Keratinocyte (primary cell): ENCODE measurements around the gene BICD1. TPM values are rescaled to one million over a fixed set of nuclear protein-coding genes. Genes with fewer than 3 reads are reported as not detected.

Source experiments
- DNase-seq: peaks from one replicate; pipeline ENCODE4 v3.0.0-alpha.2; 2011; ENCODE audit warnings: low read depth, missing footprints, low spot score
- FAIRE-seq: peaks from 2 replicates; lab custom pipeline; 2011; peaks lifted over from hg19 to GRCh38; lab: Jason Lieb, UNC
- H2AFZ ChIP-seq: 2 replicates; pipeline ENCODE4 v1.6.0; 2012; ENCODE audit warnings: low read length, control low read depth, inconsistent platforms; ENCODE audit not compliant: control insufficient read depth
- H3K27ac ChIP-seq: 2 replicates; pipeline ENCODE4 v1.5.1; 2011; ENCODE audit warnings: low read length; ENCODE audit not compliant: control insufficient read depth, insufficient read depth
- H3K27me3 ChIP-seq: 3 replicates; pipeline ENCODE4 v1.6.0; 2011; ENCODE audit warnings: low read length; ENCODE audit not compliant: control insufficient read depth, insufficient read depth; ENCODE audit errors: extremely low read depth
- H3K36me3 ChIP-seq, 2 experiments: 2 replicates in 1 of 2; 3 replicates in 1 of 2; pipeline ENCODE4 v1.5.1; 2011; ENCODE audit warnings: low read length in 2 of 2, mild to moderate bottlenecking in 1 of 2; ENCODE audit not compliant: control insufficient read depth in 2 of 2, insufficient read depth in 2 of 2; ENCODE audit errors: extremely low read depth in 1 of 2
- H3K4me1 ChIP-seq: 3 replicates; pipeline ENCODE4 v1.5.1; 2011; ENCODE audit warnings: low read length; ENCODE audit not compliant: control insufficient read depth, insufficient read depth; ENCODE audit errors: extremely low read depth
- H3K4me2 ChIP-seq: 3 replicates; pipeline ENCODE4 v1.6.0; 2011; ENCODE audit warnings: low read depth, low read length; ENCODE audit not compliant: control insufficient read depth, insufficient read depth; ENCODE audit errors: extremely low read depth
- H3K4me3 ChIP-seq, 3 experiments: fragments of 200-600 bp in 1 of 3; sonication (generic) in 1 of 3; 2 replicates in 2 of 3; 3 replicates in 1 of 3; pipeline ENCODE4 v1.5.1; 2011 to 2016; ENCODE audit warnings: low read length in 3 of 3, mild to moderate bottlenecking in 3 of 3, control low read depth in 2 of 3, inconsistent platforms in 1 of 3, low read depth in 1 of 3, mixed read lengths in 1 of 3, mixed run types in 1 of 3, moderate library complexity in 1 of 3; ENCODE audit not compliant: control insufficient read depth in 2 of 3, insufficient read depth in 2 of 3; ENCODE audit errors: extremely low read depth in 1 of 3
- H3K79me2 ChIP-seq: 2 replicates; pipeline ENCODE4 v1.6.0; 2012; ENCODE audit warnings: low read length; ENCODE audit not compliant: control insufficient read depth, insufficient read depth
- H3K9ac ChIP-seq: 3 replicates; pipeline ENCODE4 v1.6.0; 2011; ENCODE audit warnings: low read length; ENCODE audit not compliant: control insufficient read depth, insufficient read depth; ENCODE audit errors: extremely low read depth
- H3K9me1 ChIP-seq: 3 replicates; pipeline ENCODE4 v1.6.0; 2011; ENCODE audit warnings: low read length; ENCODE audit not compliant: control insufficient read depth, insufficient read depth; ENCODE audit errors: extremely low read depth
- H3K9me3 ChIP-seq: 2 replicates; pipeline ENCODE4 v1.5.1; 2012; ENCODE audit warnings: low read depth, low read length; ENCODE audit not compliant: control insufficient read depth
- H4K20me1 ChIP-seq: 3 replicates; pipeline ENCODE4 v1.6.0; 2011; ENCODE audit warnings: low read length; ENCODE audit not compliant: control insufficient read depth, insufficient read depth; ENCODE audit errors: extremely low read depth
- EZH2 ChIP-seq: IDR thresholded peaks from one replicate; pipeline ENCODE4 v1.6.1; 2012; ENCODE audit warnings: inconsistent platforms, mild to moderate bottlenecking, low read length, moderate library complexity
- dilution Hi-C: fragments of 300-500 bp; cut with MboI; formaldehyde crosslinking; loops from one replicate; pipeline ENCODE4 v1.7.0; 2020; ENCODE audit warnings: low sequenced_read_pairs; ENCODE audit not compliant: extremely low pct_ligation_motif_present
- polyA plus RNA-seq, 5 experiments: library from polyadenylated mRNA; depleted of rRNA in 3 of 5; stranded (reverse) in 3 of 5; stranded (forward) in 1 of 5; unstranded in 1 of 5; fragments of >200 nt; gene quantifications; 1 replicate in 1 of 5; 2 replicates in 3 of 5; 3 replicates in 1 of 5; pipeline versions ENCODE4 v1.2.1 to v1.2.3, GENCODE V29; 2011 to 2012; ENCODE audit warnings: missing spikeins in 2 of 5, low read depth in 1 of 5, low replicate concordance in 1 of 5
- TF ChIP-seq, protein P1 (sequence below), 3 experiments: IDR thresholded peaks in 1 of 3; conservative IDR thresholded peaks in 1 of 3; optimal IDR thresholded peaks in 1 of 3; 2 replicates in 2 of 3; 3 replicates in 1 of 3; pipeline versions ENCODE3 to v1.5.1; 2011; ENCODE audit warnings: low read length in 3 of 3, mild to moderate bottlenecking in 3 of 3, moderate library complexity in 2 of 3, control low read depth in 1 of 3, inconsistent platforms in 1 of 3; ENCODE audit not compliant: insufficient read depth in 2 of 3; ENCODE audit errors: extremely low read depth in 1 of 3

The BICD1 gene
- polyA plus RNA-seq, 1 donor (not counting 4 experiments of a cell fraction or from before 2014, with no cell fraction given): 10.2 TPM

DNA sequence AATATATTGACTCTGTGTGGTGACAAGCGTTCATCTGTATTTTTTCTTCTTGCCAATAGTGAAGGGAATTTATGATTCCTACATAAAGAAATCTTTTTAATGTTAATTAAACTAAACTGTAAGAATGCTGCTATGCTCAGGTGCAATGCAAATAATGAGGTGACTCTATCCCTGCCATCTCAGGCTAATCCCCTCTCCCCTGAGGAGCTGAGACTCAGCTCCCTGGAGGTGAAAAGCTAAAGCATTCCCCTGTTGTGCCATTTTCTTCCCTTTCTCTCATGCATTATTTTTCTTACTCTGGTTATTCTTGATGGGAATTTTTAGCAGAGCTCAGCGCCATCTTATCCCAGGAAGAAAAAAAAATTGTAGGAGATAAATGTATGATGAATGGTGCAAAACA is 178.8 kb downstream of the BICD1 start:
- no peak overlapping the region for H3K4me2 ChIP-seq
- H3K4me3 ChIP-seq: no peak overlapping the region
- H3K79me2 ChIP-seq: no peaks in the 10 kb centered on the region
- no peaks in the 10 kb centered on the region for H4K20me1 ChIP-seq
- H3K27me3 ChIP-seq: no peaks in the 10 kb centered on the region
- peaks cover 0 to 1% of the 10 kb centered on the region in 2 experiments for H3K36me3 ChIP-seq
- H2AFZ ChIP-seq: no peak overlapping the region
- FAIRE-seq: no peak
- TF ChIP-seq, protein P1, sequence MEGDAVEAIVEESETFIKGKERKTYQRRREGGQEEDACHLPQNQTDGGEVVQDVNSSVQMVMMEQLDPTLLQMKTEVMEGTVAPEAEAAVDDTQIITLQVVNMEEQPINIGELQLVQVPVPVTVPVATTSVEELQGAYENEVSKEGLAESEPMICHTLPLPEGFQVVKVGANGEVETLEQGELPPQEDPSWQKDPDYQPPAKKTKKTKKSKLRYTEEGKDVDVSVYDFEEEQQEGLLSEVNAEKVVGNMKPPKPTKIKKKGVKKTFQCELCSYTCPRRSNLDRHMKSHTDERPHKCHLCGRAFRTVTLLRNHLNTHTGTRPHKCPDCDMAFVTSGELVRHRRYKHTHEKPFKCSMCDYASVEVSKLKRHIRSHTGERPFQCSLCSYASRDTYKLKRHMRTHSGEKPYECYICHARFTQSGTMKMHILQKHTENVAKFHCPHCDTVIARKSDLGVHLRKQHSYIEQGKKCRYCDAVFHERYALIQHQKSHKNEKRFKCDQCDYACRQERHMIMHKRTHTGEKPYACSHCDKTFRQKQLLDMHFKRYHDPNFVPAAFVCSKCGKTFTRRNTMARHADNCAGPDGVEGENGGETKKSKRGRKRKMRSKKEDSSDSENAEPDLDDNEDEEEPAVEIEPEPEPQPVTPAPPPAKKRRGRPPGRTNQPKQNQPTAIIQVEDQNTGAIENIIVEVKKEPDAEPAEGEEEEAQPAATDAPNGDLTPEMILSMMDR (optimal IDR thresholded peaks at IDR 0.05 in 1 of 3, IDR thresholded peaks at IDR 0.05 in 1 of 3, conservative IDR thresholded peaks at IDR 0.05 in 1 of 3; ENCODE audit: extremely low read depth in 1 of 3, insufficient read depth in 2 of 3, low read length in 3 of 3): no peak
- TF ChIP-seq EZH2: no peak
- H3K4me1 ChIP-seq: no peaks in the 10 kb centered on the region
- H3K9ac ChIP-seq: no peak overlapping the region
- no peak overlapping the region for H3K27ac ChIP-seq
- H3K9me1 ChIP-seq: no peaks in the 10 kb centered on the region
- no peak for DNase-seq
- H3K9me3 ChIP-seq: no peaks in the 10 kb centered on the region
- dilution Hi-C loops: no loop called here

DNA sequence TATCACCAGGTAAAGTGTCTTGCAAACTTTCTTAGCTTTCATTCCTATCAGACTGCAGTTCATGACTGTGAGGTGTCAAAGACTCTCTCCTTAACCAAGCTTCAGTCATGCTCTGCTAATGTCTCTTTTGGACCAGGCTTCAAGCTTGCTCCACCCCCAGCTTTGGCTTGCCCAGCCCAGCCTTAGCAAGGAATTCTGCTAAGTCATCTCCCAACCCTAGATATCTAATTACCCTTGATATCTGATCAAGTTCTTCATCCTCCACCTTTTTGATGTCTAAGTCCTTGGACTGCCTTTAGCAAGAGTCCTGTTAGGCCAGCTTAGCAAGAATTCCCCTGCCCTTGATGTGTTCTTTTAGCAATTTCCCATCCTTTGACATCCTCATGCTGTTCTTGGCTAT is 183.8 kb downstream of the BICD1 start:
- Histone ChIP-seq H3K4me3 (no peak overlapping the region), H4K20me1 (no peaks in the 10 kb centered on the region), H3K36me3 (peaks cover 0 to 1% of the 10 kb centered on the region in 2 experiments), H2AFZ (no peak overlapping the region), H3K27me3 (no peaks in the 10 kb centered on the region), H3K9me1 (no peaks in the 10 kb centered on the region), H3K4me2 (no peak overlapping the region), H3K79me2 (no peaks in the 10 kb centered on the region), H3K4me1 (no peaks in the 10 kb centered on the region), H3K9ac (no peak overlapping the region), H3K27ac (no peak overlapping the region), H3K9me3 (no peaks in the 10 kb centered on the region)
- DNase-seq (no peak), FAIRE-seq (no peak)
- TF ChIP-seq, protein P1 (optimal IDR thresholded peaks at IDR 0.05 in 1 of 3, IDR thresholded peaks at IDR 0.05 in 1 of 3, conservative IDR thresholded peaks at IDR 0.05 in 1 of 3; ENCODE audit: extremely low read depth in 1 of 3, insufficient read depth in 2 of 3, low read length in 3 of 3): no peak
- no peak for TF ChIP-seq EZH2
- dilution Hi-C loops: no loop called here
